Esophagus (tissue), 2 donors: Measurements from ENCODE around the gene UBE2R2. TPM values are rescaled to one million over a fixed set of nuclear protein-coding genes. Genes with fewer than 3 reads are reported as not detected.
"Not testable (repeated sequence)": the region's sequence is repeated elsewhere in the genome, so short reads cannot be mapped to it uniquely, and the experiment has no call there.

Experiments
- H3K27ac ChIP-seq, 2 donors: one replicate each; pipeline ENCODE4 v1.5.1; 2013; ENCODE audit warnings: low read depth in 2 of 2, mild to moderate bottlenecking in 2 of 2, inconsistent platforms in 1 of 2, low read length in 1 of 2, moderate library complexity in 1 of 2
- H3K27me3 ChIP-seq, 2 donors: one replicate each; pipeline ENCODE4 v1.6.1; 2013; ENCODE audit warnings: low read length in 2 of 2, control low read depth in 1 of 2, mild to moderate bottlenecking in 1 of 2; ENCODE audit not compliant: insufficient read depth in 2 of 2, control insufficient read depth in 1 of 2
- H3K36me3 ChIP-seq, 2 donors: one replicate each; pipeline ENCODE4 v1.6.1; 2013; ENCODE audit warnings: low read length in 1 of 2; ENCODE audit not compliant: control insufficient read depth in 2 of 2, insufficient read depth in 2 of 2
- H3K4me1 ChIP-seq, 2 donors: one replicate each; pipeline ENCODE4 v1.6.1; 2013; ENCODE audit warnings: low read length in 1 of 2; ENCODE audit not compliant: control insufficient read depth in 2 of 2, insufficient read depth in 2 of 2
- H3K4me3 ChIP-seq, 2 donors: one replicate each; pipeline ENCODE4 v1.5.1; 2013; ENCODE audit warnings: low read length in 2 of 2, mild to moderate bottlenecking in 2 of 2, low read depth in 1 of 2, moderate library complexity in 1 of 2
- H3K9me3 ChIP-seq, 2 donors: one replicate each; pipeline ENCODE4 v1.6.1; 2013; ENCODE audit warnings: mild to moderate bottlenecking in 2 of 2, low read depth in 1 of 2, low read length in 1 of 2, moderate library complexity in 1 of 2; ENCODE audit not compliant: control insufficient read depth in 2 of 2, insufficient read depth in 1 of 2
- WGBS, 2 donors: extraction: QIAGEN DNeasy Blood & Tissue Kit; methylation state at CpG; one replicate each; pipeline ENCODE4 v1.1.7; 2013; 5-methylcytosine and 5-hydroxymethylcytosine counted together
- polyA plus RNA-seq, 2 donors: library from polyadenylated mRNA; stranded (reverse); fragments of 200-250 nt; gene quantifications; one replicate each; pipeline ENCODE4 v1.2.3, GENCODE V29; 2013
- donor health status: healthy with polysubstance abuse.
- donor health status: Bipolar disorder and iron deficiency.

Gene UBE2R2
- polyA plus RNA-seq = 10 to 100 TPM; 16.5 to 16.6 TPM

GRCh38 chr9:33816327-33817252, at the start of gene UBE2R2:
UBE2R2 (plus strand) TSS chr9:33817160; CDS start chr9:33817758, 598 bp downstream.
- Histone ChIP-seq H3K9me3 (no peaks in the 10 kb centered on the region), H3K27ac (peak within 1 kb of the TSS; percentile 97 to 98), H3K27me3 (no peaks in the 10 kb centered on the region), H3K4me3 (peak within 1 kb of the TSS; percentile 92 to 98), H3K4me1 (no peaks in the 10 kb centered on the region), H3K36me3 (no peaks in the 10 kb centered on the region)
- WGBS, 2 donors = 3 to 6% methylated on average over 25 to 65 of the region's 66 CpGs

- H3K9me3 ChIP-seq, H3K36me3 ChIP-seq, H3K4me1 ChIP-seq, H3K27me3 ChIP-seq, H3K4me3 ChIP-seq: not testable (repeated sequence)
- 79 to 83% methylated on average over 3 of the region's 3 CpGs for WGBS, 2 donors
- H3K27ac ChIP-seq = peak overlapping the region in 1 of 2 donors; percentile 76
Measured at GRCh38 chr9:33770156-33770880, 46.6 kb upstream of the UBE2R2 start.

GRCh38 chr9:33773135-33773534, 43.8 kb upstream of the UBE2R2 start:
- H3K4me1 ChIP-seq, H3K9me3 ChIP-seq, H3K36me3 ChIP-seq, H3K4me3 ChIP-seq, H3K27me3 ChIP-seq: not testable (repeated sequence)
- H3K27ac ChIP-seq = peak overlapping the region; percentile 22 to 63

- not testable (repeated sequence) for H3K9me3 ChIP-seq, H3K4me1 ChIP-seq, H3K27me3 ChIP-seq, H3K4me3 ChIP-seq, H3K36me3 ChIP-seq
- WGBS, 2 donors = 40 to 46% methylated on average over 5 of the region's 5 CpGs
- peak overlapping the region; percentile 55 to 59 for H3K27ac ChIP-seq
Measured at GRCh38 chr9:33774074-33774659, 42.8 kb upstream of the UBE2R2 start.

- Histone ChIP-seq H3K4me3 (no peak overlapping the region), H3K9me3 (no peaks in the 10 kb centered on the region), H3K4me1 (no peaks in the 10 kb centered on the region), H3K27me3 (no peaks in the 10 kb centered on the region), H3K36me3 (no peaks in the 10 kb centered on the region), H3K27ac (no peak overlapping the region)
Measured at GRCh38 chr9:33776578-33776977, 40.4 kb upstream of the UBE2R2 start.

- no peaks in the 10 kb centered on the region for H3K27me3 ChIP-seq
- H3K4me1 ChIP-seq = peaks cover 0 to 2% of the 10 kb centered on the region in 2 donors
- no peaks in the 10 kb centered on the region for H3K9me3 ChIP-seq
- no peaks in the 10 kb centered on the region for H3K36me3 ChIP-seq
- H3K27ac ChIP-seq = no peak overlapping the region
- 14% methylated on average over 6 of the region's 6 CpGs for WGBS, 2 donors
- H3K4me3 ChIP-seq = no peak overlapping the region
Measured at GRCh38 chr9:33778700-33779351, 38.1 kb upstream of the UBE2R2 start.

GRCh38 chr9:33780276-33780675, 36.7 kb upstream of the UBE2R2 start:
- H3K9me3 ChIP-seq = no peaks in the 10 kb centered on the region
- no peak overlapping the region for H3K27ac ChIP-seq
- peaks cover 0 to 2% of the 10 kb centered on the region in 2 donors for H3K4me1 ChIP-seq
- H3K4me3 ChIP-seq = no peak overlapping the region
- no peaks in the 10 kb centered on the region for H3K36me3 ChIP-seq
- no peaks in the 10 kb centered on the region for H3K27me3 ChIP-seq

GRCh38 chr9:33781736-33782135, 35.2 kb upstream of the UBE2R2 start:
- Histone ChIP-seq H3K9me3 (no peaks in the 10 kb centered on the region), H3K4me3 (no peak overlapping the region), H3K4me1 (peaks cover 0 to 2% of the 10 kb centered on the region in 2 donors), H3K27me3 (no peaks in the 10 kb centered on the region), H3K36me3 (no peaks in the 10 kb centered on the region), H3K27ac (no peak overlapping the region)
- WGBS, 2 donors = 91 to 94% methylated on average over 1 of the region's 1 CpG

- WGBS, 2 donors = 39 to 45% methylated on average over 4 of the region's 4 CpGs
- Histone ChIP-seq H3K4me1 (peaks cover 0 to 2% of the 10 kb centered on the region in 2 donors), H3K4me3 (no peak overlapping the region), H3K9me3 (no peaks in the 10 kb centered on the region), H3K36me3 (no peaks in the 10 kb centered on the region), H3K27ac (no peak overlapping the region), H3K27me3 (no peaks in the 10 kb centered on the region)
Measured at GRCh38 chr9:33782395-33783152, 34.4 kb upstream of the UBE2R2 start.
